ENCODE results near the gene USP25.
"Not testable (repeated sequence)": the region's sequence is repeated elsewhere in the genome, so short reads cannot be mapped to it uniquely, and the experiment has no call there.

The USP25 gene

DNA sequence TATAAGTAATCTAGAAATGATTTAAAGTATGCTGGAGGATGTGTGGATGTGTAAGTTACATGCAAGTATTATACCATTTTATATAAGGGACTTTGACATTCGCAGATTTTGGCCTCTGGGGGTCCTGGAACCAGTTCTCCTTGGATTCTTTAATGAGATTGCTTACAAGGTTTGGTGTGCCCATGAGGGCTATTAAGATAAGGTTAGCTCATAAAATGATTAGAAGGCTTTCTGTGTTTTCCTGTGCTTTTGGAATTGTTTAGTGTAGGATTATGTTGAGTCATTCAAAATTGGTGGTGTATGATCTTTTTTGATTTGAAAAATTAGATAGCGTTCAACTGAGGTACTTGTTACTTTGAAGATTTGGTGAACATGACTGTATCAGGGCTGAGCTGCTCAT is 5.6 kb downstream of the USP25 start:
- DNase-seq: no peak

DNA sequence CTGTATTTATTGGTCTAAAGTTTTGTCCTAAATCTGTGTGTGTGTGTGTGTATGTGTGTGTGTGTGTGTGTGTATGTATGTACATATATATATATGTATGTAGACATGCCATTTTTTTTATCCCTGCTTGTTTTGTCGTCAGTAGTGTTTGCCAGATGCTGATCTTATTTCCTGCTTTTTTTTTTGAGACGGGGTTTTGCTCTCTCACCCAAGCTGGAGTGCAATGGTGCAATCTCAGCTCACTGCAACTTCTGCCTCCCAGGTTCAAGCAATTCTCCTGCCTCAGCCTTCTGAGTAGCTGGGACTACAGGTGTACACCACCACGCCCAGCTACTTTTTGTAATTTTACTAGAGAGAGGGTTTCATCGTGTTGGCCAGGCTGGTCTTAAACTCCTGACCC is 6.1 kb downstream of the USP25 start:
- DNase-seq: not testable (repeated sequence)

DNA sequence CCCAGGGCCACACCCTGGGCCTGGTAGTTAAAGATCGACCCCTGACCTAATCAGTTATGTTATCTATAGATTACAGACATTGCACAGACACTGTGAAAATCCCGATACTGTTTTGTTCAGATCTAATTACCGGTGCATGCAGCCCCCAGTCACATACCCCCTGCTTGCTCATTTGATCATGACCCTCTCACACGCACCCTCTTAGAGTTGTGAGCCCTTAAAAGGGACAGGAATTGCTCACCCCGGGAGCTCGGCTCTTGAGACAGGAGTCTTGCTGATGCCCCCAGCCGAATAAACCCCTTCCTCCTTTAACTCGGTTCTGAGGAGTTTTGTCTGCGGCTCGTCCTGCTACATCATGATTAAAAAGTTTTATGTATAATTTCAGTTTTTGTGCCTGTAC is 9.0 kb downstream of the USP25 start:
- not testable (repeated sequence) for DNase-seq

DNA sequence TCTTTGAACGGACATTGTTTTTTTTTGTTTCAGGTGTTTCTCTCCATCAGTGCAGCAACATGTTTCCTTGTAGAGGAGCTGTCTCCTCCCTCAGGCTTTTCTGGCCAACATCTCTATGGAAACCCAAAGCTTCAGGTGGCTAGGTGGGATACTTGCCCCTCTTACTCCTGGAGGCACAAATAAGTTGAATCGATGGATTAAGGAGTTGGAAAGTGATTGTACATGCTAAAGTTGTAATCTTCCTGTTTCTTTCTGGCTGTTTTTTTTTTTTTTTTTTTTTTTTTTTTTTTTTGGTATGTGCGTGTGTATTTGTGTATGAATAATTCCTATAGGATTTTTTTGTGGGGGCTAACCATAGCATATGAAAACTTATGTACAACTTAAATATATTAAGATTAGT is 10.6 kb downstream of the USP25 start:
- DNase-seq: no peak

DNA sequence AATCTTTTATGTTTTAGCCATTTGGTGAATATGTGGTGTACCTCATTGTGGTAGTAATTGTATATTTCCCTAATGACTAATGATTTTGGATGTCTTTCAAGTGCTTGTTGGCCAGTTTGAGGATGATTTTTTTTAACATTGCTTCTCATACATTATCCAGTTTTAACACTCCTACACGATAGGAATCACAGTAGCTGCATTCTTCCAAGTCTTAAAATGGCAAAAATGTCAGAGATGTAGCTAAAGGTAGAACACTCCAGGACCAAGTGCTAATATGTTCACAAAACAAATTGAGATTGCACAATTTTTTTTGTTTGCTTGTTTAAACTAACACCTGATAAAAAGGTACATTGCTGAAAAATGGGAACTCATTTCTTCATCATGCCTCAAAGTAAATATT is 11.7 kb downstream of the USP25 start:
- DNase-seq: no peak

DNA sequence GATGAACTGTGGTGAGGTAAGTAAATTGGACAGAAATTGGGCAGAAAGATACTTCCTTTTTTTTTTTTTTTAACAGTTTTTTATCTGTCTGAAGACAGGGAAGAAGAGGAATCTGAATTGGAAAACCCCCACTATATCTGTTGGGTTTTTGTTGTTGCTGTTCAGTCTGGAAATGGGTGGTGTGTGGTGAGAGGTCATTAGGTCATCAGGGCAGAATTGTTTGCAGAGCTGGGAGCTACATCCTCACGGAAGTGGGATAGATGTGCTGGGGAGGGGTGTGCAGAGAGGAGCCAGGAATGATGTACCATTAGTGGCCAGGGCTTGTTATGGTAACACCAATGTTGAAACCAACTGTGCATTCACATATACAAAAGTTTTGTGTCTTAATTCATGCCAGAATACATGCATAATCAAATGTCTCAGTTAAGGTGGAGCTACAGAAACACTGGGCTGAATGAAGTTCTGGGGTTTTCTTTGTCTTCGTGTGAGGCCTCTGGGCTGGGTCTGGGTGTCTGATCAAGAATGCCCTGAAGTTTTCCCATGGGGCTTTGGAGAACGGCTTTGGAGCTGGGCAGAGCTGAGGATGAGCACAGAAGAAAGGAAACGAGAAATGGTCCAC is 12.4 kb downstream of the USP25 start:
- DNase-seq: no peak

DNA sequence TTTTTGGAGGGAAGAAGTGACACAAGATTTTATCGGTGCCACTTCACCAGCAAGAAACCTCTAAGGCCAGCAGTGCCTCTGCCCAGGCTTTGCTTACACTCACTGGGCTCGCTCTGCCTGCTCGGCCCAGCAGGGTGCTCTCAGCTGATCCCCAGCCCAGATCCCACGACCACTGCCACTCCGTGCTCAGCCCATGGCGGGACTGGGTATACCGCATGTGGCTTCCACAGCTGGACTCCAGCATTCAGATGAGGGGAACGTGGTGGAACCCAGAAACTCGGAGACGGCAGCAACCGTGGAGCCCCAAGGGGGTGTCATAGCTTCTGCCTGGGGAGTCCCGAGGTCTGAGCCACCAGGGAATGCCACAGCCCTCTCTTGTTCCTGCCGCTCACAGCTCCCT is 12.9 kb downstream of the USP25 start:
- no peak for DNase-seq

DNA sequence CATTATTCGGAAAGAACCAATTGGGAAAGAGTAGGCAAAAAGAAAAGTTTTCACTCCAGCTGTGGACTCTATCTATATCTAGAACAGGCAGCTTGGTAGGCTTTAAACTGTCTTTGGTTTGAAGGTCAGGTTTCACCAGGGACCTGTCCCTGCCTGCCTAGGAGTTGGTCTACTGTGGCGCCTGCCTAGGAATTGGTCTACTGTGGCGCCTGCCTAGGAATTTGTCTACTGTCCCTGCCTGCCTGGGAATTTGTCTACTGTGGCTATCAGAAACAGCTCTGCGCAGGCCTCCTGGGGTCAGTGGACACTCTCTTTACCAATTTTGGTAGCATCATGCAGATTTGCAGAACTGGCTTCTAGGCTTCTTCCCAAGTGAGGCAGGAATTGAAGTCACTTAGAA is 13.8 kb downstream of the USP25 start:
- DNase-seq: no peak

DNA sequence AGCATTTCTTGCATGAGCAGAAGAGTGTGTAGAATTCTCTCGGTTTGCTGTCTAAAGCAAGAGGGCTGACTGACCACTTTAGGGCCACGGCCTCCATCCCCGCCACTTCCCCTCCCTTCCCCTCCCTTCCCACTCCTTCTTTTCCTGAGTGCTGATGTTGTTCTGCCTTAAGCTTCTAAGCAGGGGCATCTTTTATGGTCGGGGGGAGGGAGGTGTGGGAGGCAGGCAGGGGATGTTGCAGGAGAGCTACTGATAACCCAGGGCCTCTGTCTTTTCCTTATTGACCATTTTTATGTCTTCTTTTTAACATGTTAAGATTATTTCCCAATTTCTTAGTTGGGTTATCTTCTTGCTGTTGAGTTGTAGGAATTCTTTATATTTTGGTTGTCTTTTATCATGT is 15.1 kb downstream of the USP25 start:
- DNase-seq: no peak

DNA sequence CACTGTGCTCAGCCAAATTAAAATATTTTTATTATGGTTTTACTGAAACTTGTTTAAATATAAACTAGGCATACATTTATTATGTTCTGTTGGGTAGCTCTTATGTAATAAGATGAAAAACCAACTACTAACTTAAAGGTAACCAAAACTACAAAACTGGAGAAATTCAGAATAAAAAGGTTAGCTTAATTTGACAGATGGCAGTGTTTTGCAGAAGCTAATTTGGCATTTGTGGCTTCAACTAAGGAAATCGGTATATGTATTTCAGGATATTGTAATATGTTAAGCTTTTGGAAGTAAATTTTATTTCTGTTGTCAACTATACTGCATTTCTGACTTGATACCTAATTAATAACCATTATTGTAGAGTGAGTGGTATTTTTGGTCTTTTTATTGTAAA is 18.8 kb downstream of the USP25 start:
- no peak for DNase-seq

DNA sequence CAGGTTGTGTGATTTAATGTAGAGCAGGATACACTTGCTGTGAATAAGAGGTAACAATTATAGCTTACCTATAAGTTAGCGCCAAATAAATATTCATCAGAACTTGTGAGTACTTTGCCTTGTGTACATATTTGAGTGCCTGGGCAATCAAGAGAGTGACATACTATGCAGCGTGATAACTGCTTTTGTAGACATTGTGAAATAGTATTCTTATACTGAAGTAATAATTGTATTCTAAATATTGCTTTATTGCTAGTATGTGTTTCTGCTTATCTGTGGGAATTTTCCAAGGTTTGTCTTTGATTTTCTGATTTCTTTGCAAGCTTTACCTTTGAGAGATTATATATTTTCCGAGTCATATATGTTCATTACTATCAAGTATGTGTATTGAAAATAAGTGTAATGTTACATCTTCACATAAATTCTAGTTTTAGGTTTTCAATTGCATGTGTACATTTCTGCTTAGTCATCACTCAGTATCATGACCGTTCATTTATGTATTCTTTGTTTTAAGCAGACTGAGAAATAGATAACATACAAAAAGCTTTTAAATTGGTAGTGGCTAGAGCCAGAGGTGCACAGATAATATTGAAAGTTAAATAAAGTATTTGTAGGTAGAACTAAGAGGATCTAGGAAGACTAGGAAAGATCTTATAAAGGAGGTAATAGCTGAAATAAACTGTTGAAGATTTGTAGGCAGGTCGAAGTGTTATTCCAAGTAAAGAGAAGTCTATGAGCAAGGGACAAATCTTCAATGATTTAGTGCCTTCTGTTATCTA is 19.5 kb downstream of the USP25 start:
- no peak for DNase-seq

DNA sequence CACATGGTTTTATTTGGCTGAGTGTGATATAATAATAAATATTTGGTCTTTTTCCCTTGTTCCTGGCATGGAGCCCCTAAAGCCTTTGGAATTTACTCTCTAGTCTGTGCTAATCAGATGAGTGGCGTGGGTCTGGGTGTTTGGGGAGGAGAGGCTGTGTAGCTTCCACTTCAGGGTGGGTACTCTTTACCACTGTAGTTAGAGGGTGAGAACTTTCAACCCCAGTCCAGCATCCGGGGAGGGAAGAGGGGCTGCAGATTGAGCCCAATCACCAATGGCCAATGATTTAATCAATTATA is 20.0 kb downstream of the USP25 start:
- DNase-seq: no peak

DNA sequence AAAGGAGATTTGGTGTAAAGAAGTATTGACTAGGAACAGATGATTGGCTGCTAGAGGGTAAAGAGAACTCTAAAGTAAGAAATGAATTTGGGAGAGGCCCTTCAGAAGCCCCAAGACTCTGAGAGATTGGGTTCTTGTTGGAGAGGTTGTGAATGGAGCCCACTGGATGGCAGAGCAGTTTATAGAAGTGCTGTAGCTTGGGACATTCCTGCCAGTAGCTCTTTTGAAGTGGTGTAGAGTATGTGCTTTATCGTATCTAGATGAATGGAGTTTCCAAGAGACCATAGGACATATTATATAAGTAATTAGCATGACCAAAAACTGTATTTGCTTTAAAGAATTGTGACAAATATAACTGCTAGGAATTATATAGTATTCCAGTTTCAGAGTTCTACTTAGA is 21.3 kb downstream of the USP25 start:
- DNase-seq: no peak

DNA sequence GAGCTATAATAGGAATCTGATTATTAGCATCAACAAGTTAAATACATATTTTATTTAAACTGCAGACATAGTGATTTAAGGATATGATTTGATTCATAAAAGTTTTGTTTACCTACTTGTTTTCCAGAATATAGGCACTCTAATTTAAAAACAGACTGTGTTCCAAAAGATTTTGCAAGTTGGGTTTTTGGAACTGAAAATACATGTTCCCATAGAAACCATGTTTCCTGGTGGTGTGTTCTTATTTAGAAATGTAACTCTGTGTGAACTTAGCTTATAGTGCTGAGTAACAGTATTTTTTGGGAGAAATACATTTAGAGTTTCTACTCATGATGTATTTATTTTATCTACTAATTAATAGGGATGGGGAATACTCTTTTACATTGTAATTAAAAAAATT is 21.8 kb downstream of the USP25 start:
- no peak for DNase-seq

DNA sequence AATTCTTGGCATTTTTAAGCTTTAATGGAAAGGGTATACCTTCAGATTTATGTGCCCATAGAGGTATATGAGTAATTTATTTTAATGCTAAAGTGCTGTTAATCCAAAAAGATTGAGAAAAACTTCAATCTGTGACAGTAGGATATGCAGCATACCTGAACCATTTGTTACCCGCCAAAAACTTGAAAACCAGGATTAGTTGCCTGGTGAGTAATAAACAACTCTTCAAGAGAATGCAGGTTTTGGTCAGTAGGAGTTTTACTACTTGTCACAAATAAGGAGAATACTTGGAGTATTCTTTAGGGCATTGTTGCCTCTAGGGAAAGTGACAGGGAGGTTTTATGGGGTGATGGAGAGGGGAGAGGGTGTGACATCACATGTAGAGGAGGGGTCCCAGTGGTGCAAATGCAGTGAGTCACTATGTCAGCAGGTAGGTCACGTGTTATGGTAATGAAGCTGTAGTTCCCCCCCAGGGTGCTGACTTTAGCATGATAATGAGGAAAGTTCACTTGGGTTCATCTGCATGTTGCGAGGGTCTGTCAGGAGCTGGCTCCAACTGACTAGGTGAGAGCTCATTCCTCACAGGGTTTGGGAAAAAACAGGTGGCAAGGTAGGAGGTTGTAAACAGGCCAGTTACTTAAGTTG is 23.1 kb downstream of the USP25 start:
- no peak for DNase-seq

DNA sequence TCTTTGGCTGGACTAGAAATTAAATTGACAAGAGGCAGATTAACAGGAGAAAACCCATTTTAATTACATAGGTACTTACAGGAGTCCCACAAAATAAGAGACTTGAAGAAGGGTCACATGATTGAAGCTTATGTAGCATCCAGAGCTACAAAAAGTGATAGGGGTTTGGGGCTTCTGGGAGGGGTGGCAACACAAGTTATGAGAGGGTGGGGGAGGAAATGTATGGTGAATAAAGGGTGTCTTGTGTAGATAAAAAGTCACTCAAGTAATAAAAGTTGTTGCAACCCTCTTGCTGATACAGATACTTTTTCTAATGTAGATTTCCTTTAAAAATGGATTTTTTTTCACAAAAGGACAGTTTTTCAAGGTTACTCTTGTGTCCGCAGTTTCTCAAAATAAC is 24.0 kb downstream of the USP25 start:
- no peak for DNase-seq

DNA sequence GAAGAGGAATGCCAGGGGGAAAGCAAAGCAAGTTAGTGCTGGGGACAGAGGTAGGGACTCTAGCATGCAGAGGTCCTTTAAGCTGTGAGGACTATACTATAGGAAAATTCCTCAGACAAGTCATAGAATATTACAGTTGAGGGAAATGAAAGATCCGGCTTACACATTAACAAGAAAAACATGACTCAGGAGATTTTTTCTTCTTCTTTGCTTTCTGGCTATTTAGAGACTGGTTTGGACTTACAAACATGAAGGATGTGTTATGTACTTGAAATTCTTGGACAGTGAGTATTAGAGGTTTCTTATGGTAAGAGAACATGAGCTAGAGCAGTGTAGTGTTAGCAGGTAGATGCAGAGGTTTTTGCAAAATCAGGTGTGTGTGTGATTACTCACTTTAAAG is 24.9 kb downstream of the USP25 start:
- DNase-seq: no peak

DNA sequence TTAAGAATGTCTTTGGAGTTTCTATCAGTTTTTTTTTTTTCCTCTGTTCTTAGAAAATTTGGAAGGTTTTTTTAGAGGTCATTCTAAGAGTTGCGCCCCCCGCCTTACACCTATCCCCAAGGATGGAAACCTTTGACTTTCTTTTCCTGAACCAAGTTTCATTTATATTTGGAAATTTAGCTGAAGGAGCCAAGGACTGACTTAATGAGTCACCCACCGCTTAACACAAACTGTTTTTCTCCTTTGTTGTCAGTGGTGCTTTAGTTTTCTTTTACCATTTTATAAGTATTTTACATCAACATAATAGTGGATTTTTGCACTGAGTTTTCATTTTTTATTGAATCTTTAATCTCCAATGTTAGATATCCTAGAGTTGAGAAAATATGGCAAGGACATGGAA is 25.3 kb downstream of the USP25 start:
- no peak for DNase-seq

DNA sequence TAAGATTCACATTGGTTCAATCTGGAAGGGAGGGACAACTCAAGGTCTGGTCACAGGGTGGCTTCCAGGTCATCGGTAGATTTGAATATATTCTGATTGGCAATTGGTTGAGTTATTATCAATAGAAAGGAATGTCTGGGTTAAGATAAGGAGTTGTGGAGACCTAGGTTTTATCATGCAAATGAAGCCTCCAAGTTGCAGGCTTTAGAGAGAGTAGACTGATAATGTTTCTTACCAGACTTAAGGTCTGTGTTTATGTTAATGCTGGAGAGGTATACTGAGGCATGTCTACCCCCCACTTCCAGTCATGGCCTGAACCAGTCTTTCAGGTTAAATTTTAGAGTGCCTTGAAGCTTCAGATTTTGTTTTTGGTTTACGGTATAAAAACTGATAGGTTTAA is 29.7 kb downstream of the USP25 start:
- DNase-seq: no peak

DNA sequence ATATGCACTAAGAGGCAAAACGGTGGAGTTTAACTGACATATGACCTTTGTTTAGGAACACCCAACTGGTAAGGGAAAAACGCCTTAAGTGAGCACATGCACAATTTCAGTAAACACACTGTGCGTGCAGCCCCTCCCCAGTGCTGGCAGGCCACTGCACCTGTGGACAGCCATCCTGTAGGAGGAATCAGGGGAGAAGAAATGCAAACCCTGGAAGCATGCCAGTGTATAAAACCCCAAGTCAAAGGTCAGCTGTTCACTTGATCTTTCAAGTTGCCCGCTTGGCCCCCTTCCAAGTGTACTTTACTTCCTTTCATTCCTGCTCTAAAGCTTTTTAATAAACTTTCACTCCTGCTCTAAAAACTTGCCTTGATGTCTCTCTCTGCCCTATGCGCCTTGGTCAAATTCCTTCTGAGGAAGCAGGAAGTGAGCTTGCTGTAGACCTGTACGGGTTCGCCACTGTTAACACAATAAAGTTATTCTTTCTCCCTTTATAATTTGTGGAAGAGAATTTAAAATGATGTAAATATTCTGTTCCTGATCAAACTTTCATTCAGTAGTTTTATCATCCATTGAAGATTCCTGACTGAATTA is 31.8 kb downstream of the USP25 start:
- no peak for DNase-seq

DNA sequence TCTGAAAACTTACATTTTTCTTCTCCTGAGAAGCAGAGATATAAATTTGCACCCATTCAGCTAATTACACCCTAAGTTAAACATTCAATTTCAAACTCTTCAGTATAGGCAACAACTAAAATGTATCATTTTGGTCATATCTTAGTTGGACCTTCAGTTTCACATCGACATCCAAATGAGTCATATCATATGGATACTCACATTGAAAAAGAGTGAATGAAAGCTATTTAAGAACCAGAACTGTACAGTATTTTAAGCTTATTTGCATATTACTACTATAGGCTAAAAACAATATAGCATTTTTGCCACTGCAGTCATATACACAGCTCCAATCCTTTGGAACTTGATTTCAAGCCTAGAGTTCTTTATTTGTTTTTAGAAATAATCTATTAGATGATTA is 33.6 kb downstream of the USP25 start:
- DNase-seq: no peak

DNA sequence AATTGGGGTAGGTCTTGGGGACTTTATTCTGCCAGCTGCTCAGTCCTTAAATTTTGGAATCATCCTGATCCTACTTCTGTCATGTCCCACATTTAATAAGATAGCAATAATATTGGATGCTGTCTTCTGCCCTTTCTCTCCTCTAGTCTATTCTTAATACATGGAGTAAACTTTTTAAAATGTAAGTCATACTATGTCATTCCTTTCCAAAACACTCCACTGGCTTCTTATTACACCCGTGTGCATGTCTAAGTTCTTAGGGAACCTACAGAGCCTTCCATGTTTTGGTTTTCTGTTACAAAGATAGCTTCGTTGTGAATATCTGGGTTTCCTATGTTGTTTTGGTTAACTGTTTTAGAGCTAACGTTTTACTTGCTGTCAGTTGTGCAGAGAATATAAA is 35.1 kb downstream of the USP25 start:
- DNase-seq: no peak

DNA sequence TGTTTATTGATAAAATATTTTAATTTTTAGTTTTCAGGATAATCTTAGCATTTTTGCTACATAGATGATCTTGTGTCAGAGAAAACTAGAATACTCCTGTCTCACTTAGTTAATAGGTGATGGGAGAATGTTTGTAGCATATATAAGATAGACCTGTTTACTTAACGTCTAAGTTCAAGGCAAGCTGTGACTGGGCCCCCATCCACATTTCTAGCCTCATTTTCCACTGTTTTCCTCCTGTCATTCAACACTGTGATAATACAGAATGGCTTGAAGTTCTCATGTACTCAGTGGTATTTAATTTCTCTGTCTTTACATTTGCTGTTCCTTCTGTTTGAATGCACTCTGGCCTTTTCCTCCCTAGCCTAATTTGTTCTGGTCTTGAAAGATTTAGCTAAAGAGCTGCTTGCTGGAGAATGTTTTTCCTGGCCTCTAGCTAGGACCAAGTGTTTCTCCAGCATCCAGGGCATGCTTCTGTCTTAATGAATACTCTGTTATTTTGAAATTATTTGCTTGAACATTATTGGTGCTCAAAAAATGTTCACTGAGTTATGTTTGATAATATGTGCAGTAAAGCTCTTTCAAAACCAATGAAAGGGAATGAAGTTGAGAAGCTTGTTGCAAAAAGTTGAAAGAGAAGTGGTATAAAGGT is 37.3 kb downstream of the USP25 start:
- no peak for DNase-seq

All from CD4-positive, alpha-beta T cell treated with Interleukin-12 subunit alpha and Interleukin-12 subunit beta, for 1 hour (primary cell).